Immature natural killer cell (primary cell): ENCODE measurements around the gene DQX1. TPM values are rescaled to one million over a fixed set of nuclear protein-coding genes. Genes with fewer than 3 reads are reported as not detected.
"Not testable (repeated sequence)": the region's sequence is repeated elsewhere in the genome, so short reads cannot be mapped to it uniquely, and the experiment has no call there.

Experiments used
- DNase-seq, 3 donors: peaks; one replicate each; pipeline ENCODE4 v3.0.0; 2022; ENCODE audit warnings: mixed read lengths in 1 of 3
- H3K27ac Mint-ChIP-seq, 6 donors: one replicate each; pipeline ENCODE4 v1.8.0; 2020; ENCODE audit warnings: mixed read lengths in 6 of 6, mild to moderate bottlenecking in 5 of 6, inconsistent platforms in 4 of 6, moderate library complexity in 3 of 6
- H3K27me3 Mint-ChIP-seq, 3 donors: one replicate each; pipeline ENCODE4 v1.8.0; 2020 to 2021; ENCODE audit warnings: low read depth in 3 of 3, mild to moderate bottlenecking in 3 of 3, mixed read lengths in 3 of 3, moderate library complexity in 3 of 3, inconsistent platforms in 1 of 3
- H3K36me3 Mint-ChIP-seq, 3 donors: one replicate each; pipeline ENCODE4 v1.8.0; 2020; ENCODE audit warnings: mixed read lengths in 3 of 3, inconsistent platforms in 2 of 3, mild to moderate bottlenecking in 2 of 3
- H3K4me1 Mint-ChIP-seq, 2 donors: one replicate each; pipeline ENCODE4 v1.8.0; 2020; ENCODE audit warnings: inconsistent platforms in 2 of 2, mild to moderate bottlenecking in 2 of 2, mixed read lengths in 2 of 2, moderate library complexity in 1 of 2
- H3K4me3 Mint-ChIP-seq, 5 donors: one replicate each; pipeline ENCODE4 v1.8.0; 2020; ENCODE audit warnings: mild to moderate bottlenecking in 5 of 5, mixed read lengths in 5 of 5, inconsistent platforms in 3 of 5, moderate library complexity in 3 of 5
- H3K9me3 Mint-ChIP-seq, 6 donors: one replicate each; pipeline ENCODE4 v1.8.0; 2020; ENCODE audit warnings: mild to moderate bottlenecking in 6 of 6, mixed read lengths in 6 of 6, inconsistent platforms in 4 of 6, moderate library complexity in 3 of 6
- polyA plus RNA-seq, 3 donors: library from polyadenylated mRNA; unstranded; fragments of 300-500 nt; fragmentation: Illumina TruSeq; gene quantifications; one replicate each; pipeline ENCODE4 v1.2.3, GENCODE V29; 2021

Gene DQX1
- not detected for polyA plus RNA-seq

- Mint-ChIP-seq H3K4me3 (peak within 1 kb of the TSS; percentile 10 to 40 (median 34)), H3K36me3 (peaks cover 12 to 19% (median 15%) of the 10 kb centered on the region in 3 donors), H3K27ac (peak within 1 kb of the TSS in 4 of 6 donors; percentile 8 to 49 (median 32)), H3K4me1 (peaks cover 27 to 32% of the 10 kb centered on the region in 2 donors), H3K27me3 (peaks cover 9 to 25% (median 12%) of the 10 kb centered on the region in 3 donors), H3K9me3 (no peaks in the 10 kb centered on the region)
- no peak for DNase-seq
Measured at GRCh38 chr2:74525717-74526648, at the start of gene DQX1. TSS of gene DQX1 (minus strand) at chr2:74526231. CDS start at chr2:74525729, 502 bp downstream.

GRCh38 chr2:74575320-74575719 lies 49.3 kb upstream of the DQX1 start:
- Mint-ChIP-seq H3K27ac (no peak overlapping the region), H3K4me1 (peaks cover 14 to 16% of the 10 kb centered on the region in 2 donors), H3K9me3 (peaks cover 0 to 2% (median 0%) of the 10 kb centered on the region in 6 donors), H3K4me3 (no peak overlapping the region), H3K27me3 (peaks cover 2 to 8% (median 6%) of the 10 kb centered on the region in 3 donors), H3K36me3 (no peaks in the 10 kb centered on the region)
- no peak for DNase-seq

GRCh38 chr2:74573747-74574562 lies 47.9 kb upstream of the DQX1 start:
- H3K9me3 Mint-ChIP-seq: peaks cover 0 to 2% (median 0%) of the 10 kb centered on the region in 6 donors
- H3K36me3 Mint-ChIP-seq: no peaks in the 10 kb centered on the region
- H3K4me3 Mint-ChIP-seq: peak overlapping the region; percentile 60 to 84 (median 69)
- peaks cover 2 to 8% (median 3%) of the 10 kb centered on the region in 3 donors for H3K27me3 Mint-ChIP-seq
- peak in 2 of 3 donors; percentile 9 to 23 for DNase-seq
- H3K4me1 Mint-ChIP-seq: peaks cover 14 to 16% of the 10 kb centered on the region in 2 donors
- H3K27ac Mint-ChIP-seq: peak overlapping the region; percentile 13 to 84 (median 70)

- Mint-ChIP-seq H3K4me3 (no peak overlapping the region), H3K4me1 (peaks cover 14 to 16% of the 10 kb centered on the region in 2 donors), H3K27ac (no peak overlapping the region), H3K36me3 (no peaks in the 10 kb centered on the region), H3K9me3 (peaks cover 0 to 2% (median 0%) of the 10 kb centered on the region in 6 donors), H3K27me3 (peaks cover 2 to 9% (median 4%) of the 10 kb centered on the region in 3 donors)
- no peak for DNase-seq
Measured at GRCh38 chr2:74572178-74572925, 46.3 kb upstream of the DQX1 start.

- Mint-ChIP-seq H3K4me3 (no peak overlapping the region), H3K9me3 (no peaks in the 10 kb centered on the region), H3K27me3 (peaks cover 2 to 9% (median 4%) of the 10 kb centered on the region in 3 donors), H3K36me3 (no peaks in the 10 kb centered on the region), H3K27ac (no peak overlapping the region), H3K4me1 (peaks cover 14 to 16% of the 10 kb centered on the region in 2 donors)
- DNase-seq: no peak
Measured at GRCh38 chr2:74571058-74571457, 45.0 kb upstream of the DQX1 start.

GRCh38 chr2:74569686-74570085 lies 43.7 kb upstream of the DQX1 start:
- no peak overlapping the region for H3K4me3 Mint-ChIP-seq
- no peak for DNase-seq
- H3K9me3 Mint-ChIP-seq: no peaks in the 10 kb centered on the region
- H3K4me1 Mint-ChIP-seq: peaks cover 13 to 14% of the 10 kb centered on the region in 2 donors
- peaks cover 2 to 8% (median 7%) of the 10 kb centered on the region in 3 donors for H3K27me3 Mint-ChIP-seq
- no peak overlapping the region for H3K27ac Mint-ChIP-seq
- H3K36me3 Mint-ChIP-seq: no peaks in the 10 kb centered on the region

GRCh38 chr2:74567881-74568280 lies 41.9 kb upstream of the DQX1 start:
- H3K27ac Mint-ChIP-seq: no peak overlapping the region
- peaks cover 7 to 11% (median 9%) of the 10 kb centered on the region in 3 donors for H3K27me3 Mint-ChIP-seq
- no peaks in the 10 kb centered on the region for H3K36me3 Mint-ChIP-seq
- DNase-seq: no peak
- no peaks in the 10 kb centered on the region for H3K9me3 Mint-ChIP-seq
- no peaks in the 10 kb centered on the region for H3K4me1 Mint-ChIP-seq
- H3K4me3 Mint-ChIP-seq: no peak overlapping the region

GRCh38 chr2:74566754-74567085 lies 40.7 kb upstream of the DQX1 start:
- Mint-ChIP-seq H3K4me3 (no peak overlapping the region), H3K4me1 (peaks cover 0 to 1% of the 10 kb centered on the region in 2 donors), H3K36me3 (no peaks in the 10 kb centered on the region), H3K9me3 (no peaks in the 10 kb centered on the region), H3K27ac (no peak overlapping the region), H3K27me3 (peaks cover 7 to 19% (median 13%) of the 10 kb centered on the region in 3 donors)
- no peak for DNase-seq

- no peaks in the 10 kb centered on the region for H3K9me3 Mint-ChIP-seq
- peaks cover 7 to 20% (median 13%) of the 10 kb centered on the region in 3 donors for H3K27me3 Mint-ChIP-seq
- no peak for DNase-seq
- no peak overlapping the region for H3K4me3 Mint-ChIP-seq
- peaks cover 0 to 1% of the 10 kb centered on the region in 2 donors for H3K4me1 Mint-ChIP-seq
- no peaks in the 10 kb centered on the region for H3K36me3 Mint-ChIP-seq
- no peak overlapping the region for H3K27ac Mint-ChIP-seq
Measured at GRCh38 chr2:74566076-74566753, 40.2 kb upstream of the DQX1 start.

GRCh38 chr2:74564222-74564621 lies 38.2 kb upstream of the DQX1 start:
- Mint-ChIP-seq H3K27ac (no peak overlapping the region), H3K36me3 (no peaks in the 10 kb centered on the region), H3K4me3 (no peak overlapping the region), H3K4me1 (peaks cover 4 to 6% of the 10 kb centered on the region in 2 donors), H3K27me3 (peaks cover 9 to 23% (median 13%) of the 10 kb centered on the region in 3 donors), H3K9me3 (no peaks in the 10 kb centered on the region)
- no peak for DNase-seq

GRCh38 chr2:74562126-74562775 lies 36.2 kb upstream of the DQX1 start:
- H3K9me3 Mint-ChIP-seq: no peaks in the 10 kb centered on the region
- peaks cover 4 to 6% of the 10 kb centered on the region in 2 donors for H3K4me1 Mint-ChIP-seq
- no peak for DNase-seq
- H3K36me3 Mint-ChIP-seq: no peaks in the 10 kb centered on the region
- peaks cover 4 to 23% (median 10%) of the 10 kb centered on the region in 3 donors for H3K27me3 Mint-ChIP-seq
- H3K4me3 Mint-ChIP-seq: no peak overlapping the region
- H3K27ac Mint-ChIP-seq: no peak overlapping the region

GRCh38 chr2:74561022-74561421 lies 35.0 kb upstream of the DQX1 start:
- H3K36me3 Mint-ChIP-seq, H3K9me3 Mint-ChIP-seq, DNase-seq, H3K27ac Mint-ChIP-seq, H3K4me1 Mint-ChIP-seq, H3K4me3 Mint-ChIP-seq: not testable (repeated sequence)
- H3K27me3 Mint-ChIP-seq: peaks cover 1 to 24% (median 8%) of the 10 kb centered on the region in 3 donors
